ENCODE results near the gene RPS6KC1. TPM values are rescaled to one million over a fixed set of nuclear protein-coding genes. Genes with fewer than 3 reads are reported as not detected.

The RPS6KC1 gene
- total and polyA plus RNA-seq, 9 of the 15 experiments (the other 6 are each of a cell fraction or from before 2014, with no cell fraction given): 4.3 to 34.6 (median 20.9) TPM

DNA sequence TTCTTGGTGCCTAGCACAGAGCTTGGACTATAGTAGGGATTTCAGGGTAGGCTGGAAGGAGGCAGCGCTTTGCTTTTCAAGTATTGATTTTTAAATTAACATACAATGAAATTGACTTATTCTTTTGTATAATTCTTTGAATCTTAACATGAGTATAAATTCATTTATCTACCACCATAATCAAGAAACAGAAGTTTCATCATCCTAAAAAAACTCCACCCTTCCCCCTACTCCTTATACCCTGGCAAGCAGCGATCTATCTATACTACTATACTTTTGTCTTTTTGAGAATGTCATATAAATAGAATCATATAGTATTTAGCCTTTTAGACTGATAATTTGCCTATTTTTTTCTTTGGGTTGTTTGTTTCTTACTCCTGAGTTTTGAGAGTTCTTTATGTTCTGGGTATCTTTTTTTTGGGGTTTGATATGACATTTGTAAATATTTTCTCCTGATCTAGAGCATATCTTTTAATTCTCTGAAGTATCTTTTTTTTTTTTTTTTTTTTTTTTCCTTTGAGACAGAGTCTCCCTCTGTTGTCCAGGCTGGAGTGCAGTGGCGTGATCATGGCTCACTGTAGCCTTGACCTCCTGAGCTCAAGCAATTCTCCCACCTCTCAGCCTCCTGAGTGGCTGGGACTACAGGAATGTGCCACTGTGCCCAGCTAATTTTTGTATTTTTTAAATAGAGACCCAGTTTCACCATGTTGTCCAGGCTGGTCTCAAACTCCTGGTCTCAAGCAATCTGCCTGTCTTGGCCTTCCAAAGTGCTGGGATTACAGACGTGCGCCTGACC is 6.4 kb downstream of the RPS6KC1 start (continued):
- TF ChIP-seq, protein P1, sequence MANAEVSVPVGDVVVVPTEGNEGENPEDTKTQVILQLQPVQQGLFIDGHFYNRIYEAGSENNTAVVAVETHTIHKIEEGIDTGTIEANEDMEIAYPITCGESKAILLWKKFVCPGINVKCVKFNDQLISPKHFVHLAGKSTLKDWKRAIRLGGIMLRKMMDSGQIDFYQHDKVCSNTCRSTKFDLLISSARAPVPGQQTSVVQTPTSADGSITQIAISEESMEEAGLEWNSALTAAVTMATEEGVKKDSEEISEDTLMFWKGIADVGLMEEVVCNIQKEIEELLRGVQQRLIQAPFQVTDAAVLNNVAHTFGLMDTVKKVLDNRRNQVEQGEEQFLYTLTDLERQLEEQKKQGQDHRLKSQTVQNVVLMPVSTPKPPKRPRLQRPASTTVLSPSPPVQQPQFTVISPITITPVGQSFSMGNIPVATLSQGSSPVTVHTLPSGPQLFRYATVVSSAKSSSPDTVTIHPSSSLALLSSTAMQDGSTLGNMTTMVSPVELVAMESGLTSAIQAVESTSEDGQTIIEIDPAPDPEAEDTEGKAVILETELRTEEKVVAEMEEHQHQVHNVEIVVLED (CRISPR knock-in tag; IDR thresholded peaks at IDR 0.05): no peak
- peak; percentile 27; the same call in 1 of the 2 replicates for TF ChIP-seq ZNF384 (IDR thresholded peaks at IDR 0.05; ENCODE audit: low read depth, low read length)
- no peak for TF ChIP-seq HNRNPLL (IDR thresholded peaks at IDR 0.05; ENCODE audit: low read depth, low read length, poor library complexity, severe bottlenecking)
- no peak for TF ChIP-seq ZNF224 (CRISPR knock-in tag; IDR thresholded peaks at IDR 0.05)
- 0 out of 2 replicates have a peak, but pooled peaks have one; percentile 35 for TF ChIP-seq DPF2 (IDR thresholded peaks at IDR 0.05)
- TF ChIP-seq GABPB1 (CRISPR knock-in tag; IDR thresholded peaks at IDR 0.05): no peak
- TF ChIP-seq, protein P2, sequence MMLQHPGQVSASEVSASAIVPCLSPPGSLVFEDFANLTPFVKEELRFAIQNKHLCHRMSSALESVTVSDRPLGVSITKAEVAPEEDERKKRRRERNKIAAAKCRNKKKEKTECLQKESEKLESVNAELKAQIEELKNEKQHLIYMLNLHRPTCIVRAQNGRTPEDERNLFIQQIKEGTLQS (IDR thresholded peaks at IDR 0.05): peak; percentile 88
- TF ChIP-seq, protein P2 (CRISPR knock-in tag; conservative IDR thresholded peaks at IDR 0.05): no peak
- TF ChIP-seq FOS (IDR thresholded peaks at IDR 0.05; ENCODE audit: extremely low read depth, insufficient read length): no peak
- TF ChIP-seq ETV1 (tag; conservative IDR thresholded peaks at IDR 0.05; ENCODE audit: low read depth): no peak
- TF ChIP-seq BRCA1 (IDR thresholded peaks at IDR 0.05): no peak
- no peak for TF ChIP-seq BRCA1 (CRISPR knock-in tag; IDR thresholded peaks at IDR 0.05)
- no peak for TF ChIP-seq STAG1 (CRISPR knock-in tag; IDR thresholded peaks at IDR 0.05; ENCODE audit: borderline replicate concordance)
- no peak for TF ChIP-seq CEBPG (CRISPR knock-in tag; IDR thresholded peaks at IDR 0.05)
- peak; percentile 62 to 73 for TF ChIP-seq CEBPG (tag; conservative IDR thresholded peaks at IDR 0.05 in 1 of 2, IDR thresholded peaks at IDR 0.05 in 1 of 2)
- no peak for TF ChIP-seq RBM14 (IDR thresholded peaks at IDR 0.05; ENCODE audit: borderline replicate concordance, insufficient read depth, low read depth, low read length)
- TF ChIP-seq GATA2 (CRISPR knock-in tag; IDR thresholded peaks at IDR 0.05): no peak
- TF ChIP-seq ZNF589 (CRISPR knock-in tag; IDR thresholded peaks at IDR 0.05; ENCODE audit: low read depth): no peak
- TF ChIP-seq XRCC5 (IDR thresholded peaks at IDR 0.05; ENCODE audit: low read depth, low read length): no peak
- TF ChIP-seq CEBPB (tag; IDR thresholded peaks at IDR 0.05): peak; percentile 69; the same call in 1 of the 2 replicates
- TF ChIP-seq RBM39 (optimal IDR thresholded peaks at IDR 0.05; ENCODE audit: low read depth, low read length): no peak
- no peak for TF ChIP-seq STAT5B (CRISPR knock-in tag; IDR thresholded peaks at IDR 0.05)
- TF ChIP-seq OTX1 (CRISPR knock-in tag; IDR thresholded peaks at IDR 0.05): no peak
- no peak for TF ChIP-seq TAL1 (IDR thresholded peaks at IDR 0.05)

All from K562 (cell line).